ENCODE results near the gene PLVAP.

Gene PLVAP

DNA sequence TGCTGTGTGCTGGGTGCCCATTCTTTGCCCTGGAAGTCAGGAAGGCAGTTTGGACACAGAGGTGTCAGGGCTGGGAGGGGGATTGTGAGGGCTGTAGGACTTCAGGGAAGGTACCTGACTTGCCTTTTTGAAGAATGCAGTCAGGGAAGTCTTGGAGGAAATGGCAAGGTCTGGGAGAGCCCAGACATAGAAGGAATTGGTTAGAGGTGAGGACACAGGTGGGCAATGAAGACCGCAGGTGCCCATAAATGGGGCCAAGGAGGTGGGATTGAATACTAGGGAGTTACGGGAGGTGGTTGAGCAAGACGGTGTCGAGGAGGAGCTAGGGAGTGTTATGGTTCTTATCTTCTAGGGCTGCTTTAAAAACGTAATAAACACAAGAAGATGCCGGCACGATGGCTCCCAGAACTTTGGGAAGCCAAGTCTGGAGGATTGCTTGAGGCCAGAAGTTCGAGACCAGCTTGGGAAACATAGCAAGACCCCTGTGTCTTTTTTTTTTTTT lies 69.2 kb downstream of the PLVAP start:
- H3K4me1 ChIP-seq (ENCODE audit: control insufficient read depth, insufficient read depth, low read length) = peaks cover 47% of the 10 kb centered on the region
- peaks cover 14% of the 10 kb centered on the region for H3K36me3 ChIP-seq (ENCODE audit: insufficient read depth, low read length)
- H3K4me3 ChIP-seq (ENCODE audit: low read length) = no peak overlapping the region
- no peaks in the 10 kb centered on the region for H3K27me3 ChIP-seq (ENCODE audit: control insufficient read depth, insufficient read depth, low read length)
- H3K4me2 ChIP-seq (ENCODE audit: low read length) = no peak overlapping the region
- no peak overlapping the region for H3K9ac ChIP-seq (ENCODE audit: low read depth, low read length)
- H3K9me3 ChIP-seq (replicated peaks; ENCODE audit: low read length) = no peaks in the 10 kb centered on the region

DNA sequence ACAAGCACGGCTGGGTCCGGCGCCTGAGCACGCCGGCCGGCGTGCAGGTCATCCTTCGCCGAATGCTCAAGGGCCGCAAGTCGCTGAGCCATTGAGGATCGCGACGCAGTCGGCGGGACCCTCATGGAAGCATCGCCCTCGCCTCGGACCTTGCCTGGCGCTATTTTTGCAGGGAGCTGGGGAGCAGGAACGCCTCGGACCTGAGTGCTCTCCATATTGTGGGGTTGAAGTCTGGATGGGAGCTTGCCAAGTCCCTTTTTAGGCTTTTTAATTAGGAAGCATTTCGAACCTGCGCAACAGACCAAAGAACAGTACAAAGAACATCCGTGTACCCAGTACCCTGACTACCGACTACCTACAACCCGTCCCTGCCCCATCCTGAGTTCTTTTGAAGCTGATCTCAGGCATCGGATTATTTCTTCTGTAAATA lies 70.8 kb downstream of the PLVAP start:
- H3K9ac ChIP-seq (ENCODE audit: low read depth, low read length) = peak overlapping the region; percentile 81
- H3K27me3 ChIP-seq (ENCODE audit: control insufficient read depth, insufficient read depth, low read length) = no peaks in the 10 kb centered on the region
- peak overlapping the region; percentile 97 for H3K4me2 ChIP-seq (ENCODE audit: low read length)
- peaks cover 44% of the 10 kb centered on the region for H3K4me1 ChIP-seq (ENCODE audit: control insufficient read depth, insufficient read depth, low read length)
- H3K36me3 ChIP-seq (ENCODE audit: insufficient read depth, low read length) = no peaks in the 10 kb centered on the region
- peak overlapping the region; percentile 83 for H3K4me3 ChIP-seq (ENCODE audit: low read length)
- H3K9me3 ChIP-seq (replicated peaks; ENCODE audit: low read length) = no peaks in the 10 kb centered on the region

GRCh38 chr19:17305517-17306284 lies 71.4 kb downstream of the PLVAP start, which contains the start of gene MRPL34:
Gene MRPL34, plus strand, starts transcription at chr19:17305872. Its CDS starts 21 bp downstream, at chr19:17305893.
- no peaks in the 10 kb centered on the region for H3K9me3 ChIP-seq (replicated peaks; ENCODE audit: low read length)
- H3K36me3 ChIP-seq (ENCODE audit: insufficient read depth, low read length) = no peaks in the 10 kb centered on the region
- H3K4me3 ChIP-seq (ENCODE audit: low read length) = peak within 1 kb of the TSS; percentile 83
- peaks cover 42% of the 10 kb centered on the region for H3K4me1 ChIP-seq (ENCODE audit: control insufficient read depth, insufficient read depth, low read length)
- peak within 1 kb of the TSS; percentile 81 for H3K9ac ChIP-seq (ENCODE audit: low read depth, low read length)
- H3K4me2 ChIP-seq (ENCODE audit: low read length) = peak within 1 kb of the TSS; percentile 97
- H3K27me3 ChIP-seq (ENCODE audit: control insufficient read depth, insufficient read depth, low read length) = no peaks in the 10 kb centered on the region

GRCh38 chr19:17305216-17305516 lies 72.0 kb downstream of the PLVAP start:
- H3K4me1 ChIP-seq (ENCODE audit: control insufficient read depth, insufficient read depth, low read length) = peaks cover 36% of the 10 kb centered on the region

DNA sequence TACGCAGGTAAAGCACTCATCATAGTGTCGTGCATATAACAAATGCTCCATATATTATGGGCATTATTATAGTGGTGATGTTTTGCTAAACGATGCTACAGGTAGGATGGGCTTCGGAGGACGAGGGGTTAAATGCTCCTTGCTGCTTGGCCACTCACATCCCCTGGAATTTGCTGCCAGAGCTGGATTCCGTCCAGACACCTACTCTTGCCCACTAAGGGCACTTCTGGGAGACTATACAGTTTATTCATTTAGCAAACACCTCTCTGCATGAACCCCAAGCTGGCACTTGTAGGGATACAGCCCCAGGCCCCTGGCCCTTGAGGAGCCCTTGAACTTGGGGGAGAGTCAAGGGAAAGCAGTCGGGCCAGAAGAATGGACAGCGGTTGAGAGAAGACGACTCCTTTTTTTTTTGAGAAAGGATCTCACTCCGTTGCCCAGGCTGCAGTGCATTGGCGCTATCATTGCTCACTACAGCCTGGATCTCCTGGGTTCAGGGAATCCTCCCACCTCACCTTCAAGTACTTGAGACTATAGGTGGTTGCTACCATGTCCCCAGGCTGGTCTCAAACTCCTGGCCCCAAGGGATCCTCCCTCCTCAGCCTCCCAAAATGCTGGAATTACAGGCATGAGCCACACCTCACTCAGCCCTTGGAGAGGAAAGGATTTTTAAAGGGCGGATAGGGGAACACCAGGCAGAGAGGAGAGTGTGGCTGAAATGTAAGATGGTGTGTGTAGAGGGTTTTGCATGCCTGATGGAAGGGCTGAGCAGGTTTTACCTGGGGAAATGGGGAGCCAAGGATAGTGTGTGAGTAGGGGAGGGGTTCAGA lies 72.5 kb downstream of the PLVAP start:
- H3K4me1 ChIP-seq (ENCODE audit: control insufficient read depth, insufficient read depth, low read length) = peaks cover 35% of the 10 kb centered on the region
- H3K4me3 ChIP-seq (ENCODE audit: low read length) = no peak overlapping the region
- no peaks in the 10 kb centered on the region for H3K9me3 ChIP-seq (replicated peaks; ENCODE audit: low read length)
- H3K4me2 ChIP-seq (ENCODE audit: low read length) = peak overlapping the region; percentile 97
- H3K9ac ChIP-seq (ENCODE audit: low read depth, low read length) = no peak overlapping the region
- no peaks in the 10 kb centered on the region for H3K27me3 ChIP-seq (ENCODE audit: control insufficient read depth, insufficient read depth, low read length)
- H3K36me3 ChIP-seq (ENCODE audit: insufficient read depth, low read length) = no peaks in the 10 kb centered on the region

More at GRCh38 chr19:17305216-17305516, 72.0 kb downstream of the PLVAP start:
- Histone ChIP-seq H3K4me2 (ENCODE audit: low read length) (peak overlapping the region; percentile 97), H3K27me3 (ENCODE audit: control insufficient read depth, insufficient read depth, low read length) (no peaks in the 10 kb centered on the region), H3K9me3 (replicated peaks; ENCODE audit: low read length) (no peaks in the 10 kb centered on the region), H3K4me3 (ENCODE audit: low read length) (peak overlapping the region; percentile 83), H3K36me3 (ENCODE audit: insufficient read depth, low read length) (no peaks in the 10 kb centered on the region), H3K9ac (ENCODE audit: low read depth, low read length) (no peak overlapping the region)

DNA sequence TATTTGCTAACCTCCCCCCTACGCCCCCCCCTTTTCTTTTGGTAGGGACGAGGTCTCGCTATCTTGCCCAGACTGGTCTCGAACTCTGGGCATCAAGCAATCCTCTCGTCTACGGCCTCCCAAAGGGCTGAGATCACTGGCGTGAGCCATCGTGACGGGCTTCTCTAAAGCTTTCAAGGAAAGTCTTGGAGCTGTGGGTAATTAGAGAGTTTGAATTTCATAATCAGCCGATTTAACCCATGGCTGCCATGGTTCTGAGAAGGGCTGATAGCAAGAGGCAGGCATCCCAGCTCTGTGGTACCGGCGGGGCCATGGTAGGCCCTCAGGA lies 73.2 kb downstream of the PLVAP start:
- H3K4me3 ChIP-seq (ENCODE audit: low read length) = peak overlapping the region; percentile 46
- no peak overlapping the region for H3K9ac ChIP-seq (ENCODE audit: low read depth, low read length)
- H3K36me3 ChIP-seq (ENCODE audit: insufficient read depth, low read length) = no peaks in the 10 kb centered on the region
- H3K27me3 ChIP-seq (ENCODE audit: control insufficient read depth, insufficient read depth, low read length) = no peaks in the 10 kb centered on the region
- peak overlapping the region; percentile 96 for H3K4me2 ChIP-seq (ENCODE audit: low read length)
- peaks cover 35% of the 10 kb centered on the region for H3K4me1 ChIP-seq (ENCODE audit: control insufficient read depth, insufficient read depth, low read length)
- no peaks in the 10 kb centered on the region for H3K9me3 ChIP-seq (replicated peaks; ENCODE audit: low read length)

- H3K9me3 ChIP-seq (replicated peaks; ENCODE audit: low read length) = no peaks in the 10 kb centered on the region
- peak within 1 kb of the TSS; percentile 71 for H3K9ac ChIP-seq (ENCODE audit: low read depth, low read length)
- no peaks in the 10 kb centered on the region for H3K27me3 ChIP-seq (ENCODE audit: control insufficient read depth, insufficient read depth, low read length)
- H3K4me2 ChIP-seq (ENCODE audit: low read length) = peak within 1 kb of the TSS; percentile 96
- H3K4me1 ChIP-seq (ENCODE audit: control insufficient read depth, insufficient read depth, low read length) = peaks cover 35% of the 10 kb centered on the region
- peak within 1 kb of the TSS; percentile 81 for H3K4me3 ChIP-seq (ENCODE audit: low read length)
- no peaks in the 10 kb centered on the region for H3K36me3 ChIP-seq (ENCODE audit: insufficient read depth, low read length)
Observed at GRCh38 chr19:17303167-17303939, 73.8 kb downstream of the PLVAP start, which contains the start of gene ABHD8. Gene ABHD8, minus strand, starts transcription at chr19:17303425. Its CDS starts 1,809 bp downstream, at chr19:17301616.

GRCh38 chr19:17302391-17303166 lies 74.6 kb downstream of the PLVAP start:
- H3K9me3 ChIP-seq (replicated peaks; ENCODE audit: low read length) = no peaks in the 10 kb centered on the region
- H3K4me3 ChIP-seq (ENCODE audit: low read length) = peak overlapping the region; percentile 81
- H3K36me3 ChIP-seq (ENCODE audit: insufficient read depth, low read length) = no peaks in the 10 kb centered on the region
- peak overlapping the region; percentile 96 for H3K4me2 ChIP-seq (ENCODE audit: low read length)
- peak overlapping the region; percentile 71 for H3K9ac ChIP-seq (ENCODE audit: low read depth, low read length)
- peaks cover 35% of the 10 kb centered on the region for H3K4me1 ChIP-seq (ENCODE audit: control insufficient read depth, insufficient read depth, low read length)
- no peaks in the 10 kb centered on the region for H3K27me3 ChIP-seq (ENCODE audit: control insufficient read depth, insufficient read depth, low read length)

All from skeletal muscle satellite cell (primary cell).